Mammary epithelial cell (primary cell): ENCODE data around the gene IFT122.
"Not testable (repeated sequence)": the region's sequence is repeated elsewhere in the genome, so short reads cannot be mapped to it uniquely, and the experiment has no call there.

Experiments used
- CTCF ChIP-seq, 2 donors: IDR thresholded peaks in 1 of 2; conservative IDR thresholded peaks in 1 of 2; 2 replicates each; pipeline ENCODE4 v1.5.1; 2011 to 2012; ENCODE audit warnings: inconsistent platforms in 2 of 2, low read length in 2 of 2, mild to moderate bottlenecking in 2 of 2, control low read depth in 1 of 2, low read depth in 1 of 2; ENCODE audit not compliant: insufficient read depth in 1 of 2; ENCODE audit errors: extremely low read depth in 1 of 2
- EZH2 ChIP-seq: IDR thresholded peaks from 2 replicates; pipeline ENCODE4 v1.6.1; 2012; ENCODE audit warnings: low read length, inconsistent platforms, borderline replicate concordance

- TF ChIP-seq CTCF (conservative IDR thresholded peaks at IDR 0.05 in 1 of 2, IDR thresholded peaks at IDR 0.05 in 1 of 2; ENCODE audit: extremely low read depth in 1 of 2, insufficient read depth in 1 of 2, low read depth in 1 of 2, low read length in 2 of 2); EZH2: not testable (repeated sequence)
Measured at GRCh38 chr3:129481225-129481765, 41.3 kb downstream of the IFT122 start.
